Astrocyte (in vitro differentiated cells and primary cell): ENCODE results near the gene RASIP1. TPM values are rescaled to one million over a fixed set of nuclear protein-coding genes. Genes with fewer than 3 reads are reported as not detected.

Experiments used
- DNase-seq: peaks from one replicate; pipeline ENCODE4 v3.0.0-alpha.2; 2010; ENCODE audit warnings: low read depth
- FAIRE-seq: peaks from 2 replicates; lab custom pipeline; 2011; peaks lifted over from hg19 to GRCh38; lab: Jason Lieb, UNC
- H2AFZ ChIP-seq: 2 replicates; pipeline ENCODE4 v1.6.0; 2012; ENCODE audit warnings: low read depth, low read length, inconsistent platforms
- H3K27ac ChIP-seq: 2 replicates; pipeline ENCODE4 v1.5.1; 2011; ENCODE audit warnings: low read depth, low read length, inconsistent platforms
- H3K27me3 ChIP-seq: 2 replicates; pipeline ENCODE4 v1.6.0; 2011; ENCODE audit warnings: low read length, inconsistent platforms; ENCODE audit not compliant: insufficient read depth
- H3K36me3 ChIP-seq: 2 replicates; pipeline ENCODE4 v1.5.1; 2011; ENCODE audit warnings: low read length, inconsistent platforms; ENCODE audit not compliant: insufficient read depth
- H3K4me1 ChIP-seq: 2 replicates; pipeline ENCODE4 v1.5.1; 2011; ENCODE audit warnings: low read length, inconsistent platforms; ENCODE audit not compliant: insufficient read depth
- H3K4me2 ChIP-seq: 2 replicates; pipeline ENCODE4 v1.6.0; 2012; ENCODE audit warnings: low read length, inconsistent platforms
- H3K4me3 ChIP-seq: 2 replicates; pipeline ENCODE4 v1.5.1; 2011; ENCODE audit warnings: low read depth, mild to moderate bottlenecking, low read length, inconsistent platforms; ENCODE audit not compliant: insufficient read depth
- H3K79me2 ChIP-seq: 2 replicates; pipeline ENCODE4 v1.6.0; 2012; ENCODE audit warnings: mild to moderate bottlenecking, low read length, inconsistent platforms; ENCODE audit not compliant: insufficient read depth
- H3K9ac ChIP-seq: 2 replicates; pipeline ENCODE4 v1.6.0; 2012; ENCODE audit warnings: mild to moderate bottlenecking, low read length, inconsistent platforms
- H3K9me3 ChIP-seq: 2 replicates; pipeline ENCODE4 v1.5.1; 2012; ENCODE audit warnings: low read depth, mild to moderate bottlenecking, low read length, inconsistent platforms; ENCODE audit not compliant: insufficient read depth
- H4K20me1 ChIP-seq: 2 replicates; pipeline ENCODE4 v1.6.0; 2012; ENCODE audit warnings: low read length, inconsistent platforms; ENCODE audit not compliant: insufficient read depth
- H3K27ac Mint-ChIP-seq: one replicate; pipeline ENCODE4 v1.8.0; 2021; ENCODE audit warnings: mild to moderate bottlenecking, mixed read lengths; ENCODE audit not compliant: unreplicated experiment
- H3K27me3 Mint-ChIP-seq: one replicate; pipeline ENCODE4 v1.8.0; 2021; ENCODE audit warnings: low read depth, mixed read lengths; ENCODE audit not compliant: unreplicated experiment
- H3K36me3 Mint-ChIP-seq: one replicate; pipeline ENCODE4 v1.8.0; 2021; ENCODE audit warnings: low read depth, mixed read lengths; ENCODE audit not compliant: unreplicated experiment
- H3K4me1 Mint-ChIP-seq: one replicate; pipeline ENCODE4 v1.8.0; 2021; ENCODE audit warnings: low read depth, mixed read lengths; ENCODE audit not compliant: unreplicated experiment
- H3K4me3 Mint-ChIP-seq: one replicate; pipeline ENCODE4 v1.8.0; 2021; ENCODE audit warnings: mild to moderate bottlenecking, moderate library complexity, mixed read lengths; ENCODE audit not compliant: unreplicated experiment
- H3K9me3 Mint-ChIP-seq: one replicate; pipeline ENCODE4 v1.8.0; 2021; ENCODE audit warnings: mild to moderate bottlenecking, mixed read lengths; ENCODE audit not compliant: unreplicated experiment
- EZH2 ChIP-seq: IDR thresholded peaks from 2 replicates; pipeline ENCODE4 v1.6.1; 2012; ENCODE audit warnings: mild to moderate bottlenecking, low read length, inconsistent platforms; ENCODE audit not compliant: insufficient read depth
- total RNA-seq: library from RNA; stranded (reverse); gene quantifications from 2 replicates; pipeline ENCODE4 v1.2.1, GENCODE V29; 2021
- TF ChIP-seq, protein P1 (sequence below): IDR thresholded peaks from 2 replicates; pipeline ENCODE4 v1.5.1; 2011; ENCODE audit warnings: low read depth, mild to moderate bottlenecking, inconsistent platforms, low read length, moderate library complexity; ENCODE audit not compliant: insufficient read depth

RASIP1 gene
- total RNA-seq, 1 donor from 2014 or later: 0.68 TPM

GRCh38 chr19:48678201-48678600, 62.2 kb downstream of the RASIP1 start:
- Histone ChIP-seq H3K9me3 (no peaks in the 10 kb centered on the region), H3K4me1 (peaks cover 6% of the 10 kb centered on the region), H4K20me1 (no peaks in the 10 kb centered on the region), H3K27me3 (peaks cover 3% of the 10 kb centered on the region), H3K4me3 (no peak overlapping the region), H3K9ac (no peak overlapping the region), H3K79me2 (no peaks in the 10 kb centered on the region), H3K4me2 (no peak overlapping the region), H3K36me3 (no peaks in the 10 kb centered on the region), H3K27ac (no peak overlapping the region), H2AFZ (no peak overlapping the region)
- H3K27ac Mint-ChIP-seq: no peak overlapping the region
- no peak for TF ChIP-seq EZH2
- TF ChIP-seq, protein P1, sequence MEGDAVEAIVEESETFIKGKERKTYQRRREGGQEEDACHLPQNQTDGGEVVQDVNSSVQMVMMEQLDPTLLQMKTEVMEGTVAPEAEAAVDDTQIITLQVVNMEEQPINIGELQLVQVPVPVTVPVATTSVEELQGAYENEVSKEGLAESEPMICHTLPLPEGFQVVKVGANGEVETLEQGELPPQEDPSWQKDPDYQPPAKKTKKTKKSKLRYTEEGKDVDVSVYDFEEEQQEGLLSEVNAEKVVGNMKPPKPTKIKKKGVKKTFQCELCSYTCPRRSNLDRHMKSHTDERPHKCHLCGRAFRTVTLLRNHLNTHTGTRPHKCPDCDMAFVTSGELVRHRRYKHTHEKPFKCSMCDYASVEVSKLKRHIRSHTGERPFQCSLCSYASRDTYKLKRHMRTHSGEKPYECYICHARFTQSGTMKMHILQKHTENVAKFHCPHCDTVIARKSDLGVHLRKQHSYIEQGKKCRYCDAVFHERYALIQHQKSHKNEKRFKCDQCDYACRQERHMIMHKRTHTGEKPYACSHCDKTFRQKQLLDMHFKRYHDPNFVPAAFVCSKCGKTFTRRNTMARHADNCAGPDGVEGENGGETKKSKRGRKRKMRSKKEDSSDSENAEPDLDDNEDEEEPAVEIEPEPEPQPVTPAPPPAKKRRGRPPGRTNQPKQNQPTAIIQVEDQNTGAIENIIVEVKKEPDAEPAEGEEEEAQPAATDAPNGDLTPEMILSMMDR: no peak
- DNase-seq: no peak
- H3K4me1 Mint-ChIP-seq: no peaks in the 10 kb centered on the region
- no peak overlapping the region for H3K4me3 Mint-ChIP-seq
- FAIRE-seq: no peak
- peaks cover 30% of the 10 kb centered on the region for H3K27me3 Mint-ChIP-seq
- H3K36me3 Mint-ChIP-seq: no peaks in the 10 kb centered on the region
- no peaks in the 10 kb centered on the region for H3K9me3 Mint-ChIP-seq

DNA sequence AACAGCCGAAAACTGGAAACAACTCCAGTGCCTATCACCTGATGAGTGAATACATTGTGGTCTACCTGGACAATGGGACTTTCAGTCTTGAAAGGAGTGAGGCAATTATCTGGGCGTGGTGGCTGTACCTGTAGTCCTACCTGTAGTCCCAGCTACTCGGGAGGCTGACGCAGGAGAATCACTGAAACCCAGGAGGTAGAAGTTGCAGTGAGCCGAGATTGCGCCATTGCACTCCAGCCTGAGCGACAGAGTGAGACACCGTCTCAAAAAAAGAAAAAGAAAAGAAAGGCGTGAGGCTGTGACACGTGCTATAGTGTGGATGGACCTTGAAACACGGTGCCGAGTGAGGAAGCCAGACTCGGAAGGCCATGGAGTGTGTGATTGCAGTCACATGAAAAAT, 63.5 kb downstream of the RASIP1 start:
- Histone ChIP-seq H2AFZ (no peak overlapping the region), H3K4me2 (no peak overlapping the region), H3K27me3 (peaks cover 3% of the 10 kb centered on the region), H4K20me1 (no peaks in the 10 kb centered on the region), H3K79me2 (no peaks in the 10 kb centered on the region), H3K9me3 (no peaks in the 10 kb centered on the region), H3K9ac (no peak overlapping the region), H3K4me1 (peaks cover 6% of the 10 kb centered on the region), H3K36me3 (no peaks in the 10 kb centered on the region), H3K27ac (no peak overlapping the region), H3K4me3 (no peak overlapping the region)
- no peak overlapping the region for H3K27ac Mint-ChIP-seq
- TF ChIP-seq, protein P1: no peak
- TF ChIP-seq EZH2: no peak
- H3K36me3 Mint-ChIP-seq: no peaks in the 10 kb centered on the region
- DNase-seq (no peak), FAIRE-seq (no peak)
- peaks cover 33% of the 10 kb centered on the region for H3K27me3 Mint-ChIP-seq
- H3K4me3 Mint-ChIP-seq: no peak overlapping the region
- no peaks in the 10 kb centered on the region for H3K9me3 Mint-ChIP-seq
- H3K4me1 Mint-ChIP-seq: no peaks in the 10 kb centered on the region

GRCh38 chr19:48676487-48676886, 63.9 kb downstream of the RASIP1 start:
- H3K4me3 Mint-ChIP-seq: no peak overlapping the region
- Histone ChIP-seq H3K27me3 (peaks cover 3% of the 10 kb centered on the region), H4K20me1 (no peaks in the 10 kb centered on the region), H3K4me1 (peaks cover 6% of the 10 kb centered on the region), H3K27ac (no peak overlapping the region), H3K9ac (no peak overlapping the region), H3K4me2 (no peak overlapping the region), H3K79me2 (no peaks in the 10 kb centered on the region), H3K9me3 (no peaks in the 10 kb centered on the region), H2AFZ (no peak overlapping the region), H3K36me3 (no peaks in the 10 kb centered on the region), H3K4me3 (no peak overlapping the region)
- FAIRE-seq (no peak), DNase-seq (no peak)
- TF ChIP-seq EZH2: no peak
- H3K9me3 Mint-ChIP-seq: no peaks in the 10 kb centered on the region
- H3K27ac Mint-ChIP-seq: no peak overlapping the region
- H3K27me3 Mint-ChIP-seq: peaks cover 33% of the 10 kb centered on the region
- no peaks in the 10 kb centered on the region for H3K4me1 Mint-ChIP-seq
- H3K36me3 Mint-ChIP-seq: no peaks in the 10 kb centered on the region
